B cell (primary cell): ENCODE measurements around the gene HDAC9. TPM values are rescaled to one million over a fixed set of nuclear protein-coding genes. Genes with fewer than 3 reads are reported as not detected.

Experiments
- ATAC-seq: fragments of 200-7000 bp; cut with Tn5 transposase; one replicate; pipeline ENCODE4 v1.10.0; 2021; ENCODE audit warnings: low read depth, mild to moderate bottlenecking, moderate number of reproducible peaks, moderate library complexity
- CTCF ChIA-PET: fragments of 350-600 bp; sonication (Branson Sonifier 250); formaldehyde crosslinking; loops from one replicate; lab custom pipeline; 2021; ENCODE audit warnings: antibody characterized with exemption, inconsistent platforms; lab: Charles Lee
- POLR2A ChIA-PET: fragments of 350-600 bp; sonication (Branson Sonifier 250); formaldehyde crosslinking; loops from one replicate; lab custom pipeline; 2021; ENCODE audit warnings: antibody characterized with exemption; lab: Charles Lee
- DNase-seq: peaks from one replicate; pipeline ENCODE4 v3.0.0; 2013
- H2AFZ ChIP-seq: 2 replicates; pipeline ENCODE4 v1.6.1; 2012; ENCODE audit warnings: mild to moderate bottlenecking, low read depth, low read length; ENCODE audit not compliant: insufficient read depth, poor library complexity, severe bottlenecking
- H3K27ac ChIP-seq, 2 donors: 1 replicate in 1 of 2; 2 replicates in 1 of 2; pipeline ENCODE4 v1.5.1; 2012 to 2013; ENCODE audit warnings: low read length in 2 of 2, mild to moderate bottlenecking in 2 of 2, moderate library complexity in 1 of 2
- H3K27me3 ChIP-seq, 4 experiments: fragments of 200-600 bp in 1 of 4; sonication (generic) in 1 of 4; replicated peaks in 1 of 4; 1 replicate in 2 of 4; 2 replicates in 2 of 4; pipeline versions ENCODE4 v1.6.1 to v1.7.0; 2013 to 2016; ENCODE audit warnings: low read length in 3 of 4, mild to moderate bottlenecking in 2 of 4, mixed read lengths in 1 of 4, moderate library complexity in 1 of 4; ENCODE audit not compliant: insufficient read depth in 4 of 4, control insufficient read depth in 3 of 4; ENCODE audit errors: control extremely low read depth in 1 of 4
- H3K36me3 ChIP-seq, 2 experiments: replicated peaks in 1 of 2; 1 replicate in 1 of 2; 2 replicates in 1 of 2; pipeline versions ENCODE4 v1.6.1 to v1.7.1; 2013; ENCODE audit warnings: low read length in 1 of 2; ENCODE audit not compliant: insufficient read depth in 2 of 2, control insufficient read depth in 1 of 2; ENCODE audit errors: control extremely low read depth in 1 of 2, extremely low read depth in 1 of 2
- H3K4me1 ChIP-seq, 2 donors: fragments of 200-600 bp in 1 of 2; sonication (generic) in 1 of 2; 1 replicate in 1 of 2; 2 replicates in 1 of 2; pipeline versions ENCODE4 v1.5.1 to v1.6.1; 2013 to 2017; ENCODE audit warnings: low read length in 2 of 2; ENCODE audit not compliant: control insufficient read depth in 2 of 2, insufficient read depth in 2 of 2
- H3K4me2 ChIP-seq: replicated peaks from 2 replicates; pipeline ENCODE3; 2012; ENCODE audit warnings: mild to moderate bottlenecking, low read depth, low read length; ENCODE audit not compliant: poor library complexity, severe bottlenecking
- H3K4me3 ChIP-seq, 5 experiments: fragments of 200-600 bp in 1 of 5; sonication (generic) in 1 of 5; 1 replicate in 3 of 5; 2 replicates in 2 of 5; pipeline versions ENCODE4 v1.5.1 to v1.7.0; 2011 to 2016; ENCODE audit warnings: low read length in 4 of 5, mild to moderate bottlenecking in 4 of 5, low read depth in 2 of 5, control low read depth in 1 of 5, moderate library complexity in 1 of 5; ENCODE audit not compliant: insufficient read depth in 1 of 5; ENCODE audit errors: control extremely low read depth in 1 of 5, extremely low read depth in 1 of 5
- H3K79me2 ChIP-seq: fragments of 200-600 bp; sonication (generic); one replicate; pipeline ENCODE4 v1.6.0; 2016; ENCODE audit warnings: low read length; ENCODE audit not compliant: control insufficient read depth, insufficient read depth
- H3K9ac ChIP-seq: fragments of 200-600 bp; sonication (generic); 2 replicates; pipeline ENCODE4 v1.6.1; 2017; ENCODE audit warnings: mild to moderate bottlenecking, low read length, moderate library complexity
- H3K9me3 ChIP-seq, 3 donors: one replicate each; pipeline versions ENCODE4 v1.6.1 to v1.7.1; 2013; ENCODE audit warnings: low read length in 2 of 3; ENCODE audit not compliant: control insufficient read depth in 2 of 3, insufficient read depth in 1 of 3; ENCODE audit errors: control extremely low read depth in 1 of 3
- H4K20me1 ChIP-seq: 2 replicates; pipeline ENCODE4 v1.6.0; 2012; ENCODE audit warnings: mild to moderate bottlenecking, low read length; ENCODE audit not compliant: insufficient read depth, control insufficient read depth, poor library complexity, severe bottlenecking
- H3K27ac Mint-ChIP-seq: one replicate; pipeline ENCODE4 v1.8.0; 2021; ENCODE audit warnings: mixed read lengths
- H3K27me3 Mint-ChIP-seq: one replicate; pipeline ENCODE4 v1.8.0; 2021; ENCODE audit warnings: mixed read lengths
- H3K4me1 Mint-ChIP-seq: one replicate; pipeline ENCODE4 v1.8.0; 2021; ENCODE audit warnings: mixed read lengths
- H3K4me3 Mint-ChIP-seq: one replicate; pipeline ENCODE4 v1.8.0; 2021; ENCODE audit warnings: mixed read lengths
- H3K9me3 Mint-ChIP-seq: one replicate; pipeline ENCODE4 v1.8.0; 2022; ENCODE audit warnings: mixed read lengths; ENCODE audit not compliant: insufficient read depth
- CTCF ChIP-seq: fragments of 200-600 bp; IDR thresholded peaks from one replicate; pipeline ENCODE4 v1.8.0; 2022; ENCODE audit warnings: antibody characterized with exemption, mild to moderate bottlenecking
- EZH2 ChIP-seq: IDR thresholded peaks from 2 replicates; pipeline ENCODE4 v1.6.1; 2012; ENCODE audit warnings: borderline replicate concordance, low read depth, mild to moderate bottlenecking, moderate library complexity, low read length; ENCODE audit not compliant: insufficient read depth, poor library complexity, severe bottlenecking
- WGBS: methylation state at CpG from one replicate; pipeline ENCODE4 v1.1.5; 2013; ENCODE audit warnings: missing lambda C conversion rate; ENCODE audit not compliant: insufficient coverage; 5-methylcytosine and 5-hydroxymethylcytosine counted together
- intact Hi-C: fragments of 100-400 bp; cut with micrococcal nuclease; formaldehyde crosslinking; loops from one replicate; pipeline ENCODE4 v1.10.0; 2022
- polyA plus RNA-seq: library from polyadenylated mRNA; depleted of rRNA; stranded (reverse); fragments of >200 nt; gene quantifications from 2 replicates; pipeline ENCODE4 v1.2.3, GENCODE V29; 2012
- total RNA-seq, 2 donors: library from RNA; stranded (reverse); fragments of 120-200 nt in 1 of 2; gene quantifications; 1 replicate in 1 of 2; 2 replicates in 1 of 2; pipeline versions ENCODE4 v1.2.3 to v1.2.4, GENCODE V29; 2013 to 2022

HDAC9 gene
- total and polyA plus RNA-seq, 2 donors (not counting 1 experiment from before 2014, with no cell fraction given) = 49.1 to 64.8 TPM

- peak overlapping the region; percentile 82 for H3K4me3 Mint-ChIP-seq
- whole genome bisulfite sequencing = 0% methylated on average over 3 of the region's 5 CpGs
- Histone ChIP-seq H3K36me3 (no peaks in the 10 kb centered on the region), H4K20me1 (no peaks in the 10 kb centered on the region), H3K9ac (peak overlapping the region; percentile 35), H3K27ac (peak overlapping the region; percentile 75 to 82), H3K27me3 (no peaks in the 10 kb centered on the region), H3K79me2 (peaks cover 94% of the 10 kb centered on the region), H2AFZ (no peak overlapping the region), H3K4me1 (peaks cover 53 to 82% of the 10 kb centered on the region in 2 donors), H3K4me3 (peak overlapping the region in 3 of 5 experiments; percentile 9 to 39 (median 15)), H3K4me2 (peak overlapping the region; percentile 73), H3K9me3 (peaks cover 0 to 6% (median 0%) of the 10 kb centered on the region in 3 donors)
- ATAC-seq (peak; percentile 79), DNase-seq (peak; percentile 76)
- CTCF ChIA-PET = interaction anchor here (0.9 to 2.3 kb wide), 12 partner anchors 9 to 178 kb away, joined by 3 to 10 read pairs (median 6); no protein-coding TSS in a partner anchor
- peak overlapping the region; percentile 86 for H3K27ac Mint-ChIP-seq
- intact Hi-C loops = loop anchor here (1.0 to 2.0 kb wide), 4 partner anchors 8 to 37 kb away; no protein-coding TSS in a partner anchor
- H3K27me3 Mint-ChIP-seq = no peaks in the 10 kb centered on the region
- no peak for TF ChIP-seq CTCF
- TF ChIP-seq EZH2 = no peak
- peaks cover 73% of the 10 kb centered on the region for H3K4me1 Mint-ChIP-seq
- H3K9me3 Mint-ChIP-seq = no peaks in the 10 kb centered on the region
- POLR2A ChIA-PET = interaction anchor here (0.7 to 1.5 kb wide), 6 partner anchors 10 to 40 kb away, joined by 3 to 13 read pairs (median 4); no protein-coding TSS in a partner anchor
These were observed 35.0 kb downstream of the HDAC9 start for GRCh38 chr7:18530224-18531179.
